GM12891 (cell line): ENCODE results near the gene CCDC169.

ENCODE experiments used
- DNase-seq: peaks from one replicate; pipeline ENCODE4 v3.0.0; 2011; ENCODE audit warnings: low spot score; ENCODE audit not compliant: insufficient read length
- FAIRE-seq: peaks from 2 replicates; lab custom pipeline; 2011; peaks lifted over from hg19 to GRCh38; lab: Jason Lieb, UNC
- PAX5 ChIP-seq: IDR thresholded peaks from 2 replicates; pipeline ENCODE4 v1.6.1; 2011; ENCODE audit warnings: low read length, moderate library complexity, mild to moderate bottlenecking; ENCODE audit not compliant: insufficient read depth, severe bottlenecking
- POLR2A ChIP-seq: IDR thresholded peaks from 2 replicates; pipeline ENCODE4 v1.6.1; 2011; ENCODE audit warnings: low read depth, low read length, control low read depth
- POLR2AphosphoS5 ChIP-seq: IDR thresholded peaks from 2 replicates; pipeline ENCODE4 v1.6.1; 2011; ENCODE audit warnings: low read depth, low read length, control low read depth
- POU2F2 ChIP-seq: IDR thresholded peaks from 2 replicates; pipeline ENCODE4 v1.6.1; 2011; ENCODE audit warnings: low read depth, mild to moderate bottlenecking, control low read depth, low read length, moderate library complexity
- SPI1 ChIP-seq: IDR thresholded peaks from 2 replicates; pipeline ENCODE4 v1.6.1; 2011; ENCODE audit warnings: low read depth, low read length, control low read depth
- TAF1 ChIP-seq: IDR thresholded peaks from 2 replicates; pipeline ENCODE4 v1.6.1; 2011; ENCODE audit warnings: low read depth, low read length, control low read depth

Gene CCDC169

DNA sequence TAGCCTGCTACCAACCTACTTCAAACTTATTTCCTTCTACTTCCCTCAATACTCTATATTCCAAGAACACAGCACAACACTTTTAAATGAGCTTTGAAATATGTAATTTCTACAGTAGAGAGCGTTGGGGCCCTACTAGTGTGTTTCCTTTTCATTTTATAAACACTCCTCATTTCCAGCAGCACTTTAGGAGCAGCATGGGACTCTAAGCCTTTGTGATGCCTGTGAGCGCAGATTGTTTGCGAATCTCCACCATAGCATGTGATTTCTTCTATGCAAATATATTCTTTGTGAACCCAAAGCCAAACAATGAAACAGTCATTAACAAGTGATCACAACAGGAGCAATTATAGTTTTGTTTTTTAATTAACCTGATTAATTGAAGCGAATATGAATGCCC lies 86.9 kb downstream of the CCDC169 start:
- TF ChIP-seq POU2F2: no peak
- TF ChIP-seq PAX5: no peak
- no peak for TF ChIP-seq POLR2A
- no peak for TF ChIP-seq TAF1
- TF ChIP-seq POLR2AphosphoS5: no peak
- TF ChIP-seq SPI1: no peak
- FAIRE-seq (no peak), DNase-seq (no peak)

DNA sequence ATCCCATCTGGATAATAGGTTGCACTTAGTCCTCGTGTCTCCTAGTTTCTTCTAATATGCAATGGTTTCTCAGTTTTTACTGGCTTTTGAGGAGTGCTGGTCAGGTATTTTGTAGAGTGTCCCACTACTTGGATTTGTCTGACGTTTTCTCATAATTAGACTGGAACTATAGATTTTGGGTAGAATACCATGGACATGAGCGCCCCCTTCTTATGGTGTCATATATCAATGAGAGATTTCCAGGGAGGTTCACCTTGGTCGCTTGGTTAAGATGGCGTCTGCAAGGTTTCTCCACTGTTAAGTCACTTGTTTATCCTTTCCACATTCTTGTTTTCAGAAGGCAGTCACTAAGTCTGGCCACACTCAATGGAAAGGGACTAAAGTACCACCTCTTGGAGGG lies 89.9 kb downstream of the CCDC169 start:
- DNase-seq: no peak
- no peak for FAIRE-seq

DNA sequence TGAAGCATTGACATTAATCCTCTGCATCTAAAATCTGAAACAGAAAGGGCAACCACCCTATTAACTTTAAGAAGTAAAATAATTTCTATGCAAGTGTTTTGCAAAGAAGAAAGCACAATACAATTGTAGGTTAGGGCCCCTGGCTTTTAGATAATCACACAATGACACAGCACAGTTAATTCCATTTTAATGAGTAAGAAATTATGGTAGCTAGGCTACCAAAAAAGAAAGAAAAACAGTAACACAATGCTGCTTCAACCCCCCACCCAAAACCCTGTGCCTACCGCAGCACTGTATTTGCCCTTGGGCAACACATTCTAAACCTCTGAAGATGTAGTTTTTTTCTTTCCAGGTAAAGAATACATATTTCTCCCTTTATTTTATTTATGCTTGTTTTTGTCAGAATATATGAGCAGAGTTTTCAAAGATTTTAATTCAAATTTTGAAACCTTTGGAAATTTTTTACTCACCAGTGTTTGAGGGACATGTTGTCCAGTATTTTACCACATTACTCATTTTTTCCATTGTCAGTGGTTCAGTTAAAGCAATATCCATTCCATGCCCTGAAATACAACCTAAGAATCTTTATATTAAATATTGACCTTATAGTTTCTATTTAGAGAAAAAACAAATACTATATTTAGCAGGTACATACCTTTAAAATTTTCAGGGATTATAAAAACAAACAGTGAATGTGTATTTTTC lies 104.3 kb downstream of the CCDC169 start:
- FAIRE-seq: no peak
- TF ChIP-seq POLR2A (no peak), PAX5 (no peak)
- no peak for DNase-seq

More for the DNA sequence above, 89.9 kb downstream of the CCDC169 start:
- TF ChIP-seq SPI1 (no peak), PAX5 (no peak), TAF1 (no peak), POU2F2 (no peak), POLR2A (no peak), POLR2AphosphoS5 (no peak)

DNA sequence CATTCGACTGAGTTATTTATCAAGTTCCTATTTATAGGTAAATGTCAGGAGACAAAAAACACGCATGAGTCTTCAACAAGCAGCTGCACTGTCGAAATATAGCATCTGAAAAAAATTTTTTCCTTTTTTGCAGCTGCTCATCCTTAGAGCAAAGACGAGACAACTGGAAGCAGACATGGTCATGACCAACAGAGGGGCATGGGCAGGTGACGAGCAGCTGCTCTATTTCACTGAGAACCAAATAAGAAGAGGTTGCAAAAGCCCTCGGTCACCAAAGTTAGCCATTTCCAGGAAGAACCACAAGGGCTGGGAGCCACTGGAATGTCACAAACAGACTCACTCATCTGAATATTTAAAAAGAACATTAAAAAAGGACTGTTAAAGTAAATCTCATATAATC lies 105.4 kb downstream of the CCDC169 start:
- FAIRE-seq (no peak), DNase-seq (no peak)
- TF ChIP-seq PAX5 (no peak), POU2F2 (no peak), TAF1 (no peak), SPI1 (no peak), POLR2AphosphoS5 (no peak), POLR2A (no peak)

DNA sequence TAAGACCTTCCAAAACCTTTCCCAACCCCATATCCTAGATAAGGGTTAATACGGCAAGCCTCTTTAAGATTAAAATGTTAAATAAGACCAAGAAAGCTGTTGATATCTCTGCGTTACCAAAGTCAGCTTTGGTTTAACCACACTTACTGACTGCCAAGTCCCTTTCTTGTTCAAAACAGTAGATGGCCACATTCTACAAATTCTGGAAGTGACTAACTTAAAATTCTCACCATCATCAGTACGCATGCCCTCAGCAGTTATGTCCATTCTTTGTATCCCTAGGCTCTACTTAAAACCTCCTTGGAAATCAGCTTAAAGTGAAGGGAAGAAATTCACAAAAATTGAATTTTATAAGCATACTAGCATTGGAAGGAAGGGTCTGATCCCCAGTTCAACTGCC lies 106.8 kb downstream of the CCDC169 start:
- FAIRE-seq: no peak
- no peak for DNase-seq
- TF ChIP-seq PAX5: no peak
- TF ChIP-seq POLR2A: no peak
- TF ChIP-seq SPI1: no peak
- no peak for TF ChIP-seq POLR2AphosphoS5
- no peak for TF ChIP-seq TAF1
- no peak for TF ChIP-seq POU2F2

DNA sequence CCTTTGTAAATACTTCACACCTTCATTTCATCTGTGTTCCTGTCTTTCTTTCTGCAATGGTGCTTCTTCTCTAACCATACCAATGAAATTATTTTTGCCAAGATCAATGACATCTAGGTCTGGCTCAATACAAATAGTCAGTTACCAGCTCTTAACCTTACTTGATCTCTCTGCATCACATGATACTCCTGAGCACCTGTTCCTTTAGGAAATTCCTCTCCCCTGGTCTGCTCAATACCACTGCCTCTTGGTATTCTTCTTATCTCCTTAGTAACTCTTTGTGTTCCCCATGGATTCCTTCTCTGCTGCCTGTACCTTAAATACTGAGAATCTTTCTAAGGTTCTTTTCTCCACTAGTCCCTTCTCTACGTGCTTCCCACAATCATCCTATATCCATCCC lies 109.2 kb downstream of the CCDC169 start:
- TF ChIP-seq SPI1 (no peak), POLR2A (no peak), POLR2AphosphoS5 (no peak), PAX5 (no peak), POU2F2 (no peak), TAF1 (no peak)
- FAIRE-seq (no peak), DNase-seq (no peak)

DNA sequence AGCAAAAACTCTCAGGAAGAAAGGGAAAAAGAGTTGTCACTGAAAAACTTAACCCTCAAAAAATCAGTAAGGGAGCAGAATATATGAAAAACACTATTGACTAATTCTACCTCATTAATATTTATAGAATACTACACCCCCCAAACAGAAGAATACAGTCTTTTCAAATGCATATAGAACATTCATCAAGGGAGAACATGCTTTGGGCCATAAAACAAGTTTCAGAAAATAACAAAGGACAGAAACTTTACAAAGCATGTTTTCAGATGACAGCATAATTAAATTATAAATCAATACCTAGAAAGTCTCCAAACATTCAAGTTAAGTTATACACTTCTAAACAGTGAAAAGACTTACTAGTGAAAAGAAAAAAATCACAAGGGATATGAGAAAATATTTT lies 113.7 kb downstream of the CCDC169 start:
- TF ChIP-seq SPI1: no peak
- DNase-seq (no peak), FAIRE-seq (no peak)
